Activated CD4-positive, alpha-beta T cell treated with anti-CD3 and anti-CD28 coated beads, Interleukin-2, amount 50 U/mL, for 4 hours (primary cell): Measurements from ENCODE around the gene PRICKLE1.

Experiments
- DNase-seq, 2 experiments: peaks; one replicate each; pipeline ENCODE4 v3.0.0-alpha.2; 2020

Gene PRICKLE1

DNA sequence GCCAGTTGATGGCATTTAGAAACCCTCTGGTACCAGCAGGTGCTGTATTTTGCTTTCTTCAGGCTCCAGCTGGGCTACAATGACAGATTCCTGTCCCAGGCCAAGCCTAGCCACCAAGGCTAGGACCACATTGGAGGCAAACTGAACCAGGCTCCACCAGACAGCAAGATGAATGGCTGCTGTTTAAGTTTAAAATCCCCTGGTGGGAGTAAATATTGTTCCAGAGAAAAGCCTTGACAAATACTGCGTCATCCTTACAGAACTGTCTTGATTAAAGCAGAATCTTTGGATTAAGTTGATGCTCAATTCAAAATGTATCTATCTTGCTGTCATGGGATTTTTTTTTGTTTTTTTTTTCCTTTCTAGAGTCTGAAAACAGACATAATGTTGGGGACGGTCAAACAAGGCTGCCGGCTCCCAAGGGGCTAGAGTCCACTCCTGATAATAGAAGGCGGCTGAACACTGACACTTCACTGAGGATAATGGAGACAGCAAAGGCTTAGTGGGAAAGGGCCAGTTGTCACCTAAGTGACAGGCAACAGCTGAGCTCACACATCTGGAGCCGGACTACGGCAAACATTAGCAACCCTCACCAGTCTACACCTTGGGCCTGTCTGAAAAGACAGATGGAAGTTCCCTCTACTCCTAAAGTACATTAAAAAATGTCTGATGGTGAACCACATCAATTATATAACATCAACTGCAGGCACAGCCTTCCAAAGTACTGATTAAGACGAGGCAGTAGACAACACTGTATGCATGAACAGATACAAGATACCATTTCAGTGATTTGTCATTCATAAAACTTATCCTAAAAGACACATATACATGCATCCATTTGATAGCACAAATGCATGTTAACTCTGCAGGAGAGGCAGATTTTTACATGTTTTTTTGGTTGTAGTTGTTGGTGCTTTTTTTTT is 1.7 kb downstream of the PRICKLE1 start:
- DNase-seq, result no peak

DNA sequence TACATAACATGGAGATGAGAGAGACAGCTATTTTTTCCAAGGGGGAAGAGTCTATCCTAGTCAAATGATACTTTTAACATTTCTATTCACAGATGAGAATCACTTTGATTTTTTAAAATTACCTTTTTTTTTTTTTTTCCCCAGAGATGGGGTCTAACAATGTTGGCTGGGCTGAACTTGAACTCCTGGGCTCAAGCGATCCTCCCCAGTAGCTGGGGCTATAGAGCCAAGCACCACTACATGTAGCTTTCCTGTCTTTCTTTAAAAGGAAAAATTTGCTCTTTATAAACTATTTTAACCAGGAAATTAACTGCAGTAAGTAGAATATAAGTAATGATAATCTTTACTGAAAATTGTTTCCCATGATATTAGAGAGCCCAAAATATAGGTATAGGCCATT is 3.3 kb downstream of the PRICKLE1 start:
- no peak for DNase-seq

DNA sequence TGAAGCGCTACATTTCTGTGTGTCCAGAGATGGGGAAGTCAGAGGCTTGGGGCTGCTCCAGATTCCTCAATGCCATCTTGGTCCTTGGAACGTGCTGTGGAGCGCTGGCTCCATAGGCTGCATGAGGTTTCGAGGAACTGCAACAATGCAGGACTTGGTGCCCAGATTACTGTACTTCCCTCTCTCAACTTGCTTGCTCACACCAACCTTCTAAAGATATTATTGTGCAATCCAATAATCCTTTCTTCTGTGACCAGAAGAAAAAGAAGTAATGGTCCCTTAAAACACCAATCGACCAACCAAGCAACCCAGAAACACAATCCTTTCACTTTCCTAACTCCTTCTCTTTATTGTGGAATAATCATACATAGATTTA is 3.7 kb downstream of the PRICKLE1 start:
- DNase-seq, result no peak

DNA sequence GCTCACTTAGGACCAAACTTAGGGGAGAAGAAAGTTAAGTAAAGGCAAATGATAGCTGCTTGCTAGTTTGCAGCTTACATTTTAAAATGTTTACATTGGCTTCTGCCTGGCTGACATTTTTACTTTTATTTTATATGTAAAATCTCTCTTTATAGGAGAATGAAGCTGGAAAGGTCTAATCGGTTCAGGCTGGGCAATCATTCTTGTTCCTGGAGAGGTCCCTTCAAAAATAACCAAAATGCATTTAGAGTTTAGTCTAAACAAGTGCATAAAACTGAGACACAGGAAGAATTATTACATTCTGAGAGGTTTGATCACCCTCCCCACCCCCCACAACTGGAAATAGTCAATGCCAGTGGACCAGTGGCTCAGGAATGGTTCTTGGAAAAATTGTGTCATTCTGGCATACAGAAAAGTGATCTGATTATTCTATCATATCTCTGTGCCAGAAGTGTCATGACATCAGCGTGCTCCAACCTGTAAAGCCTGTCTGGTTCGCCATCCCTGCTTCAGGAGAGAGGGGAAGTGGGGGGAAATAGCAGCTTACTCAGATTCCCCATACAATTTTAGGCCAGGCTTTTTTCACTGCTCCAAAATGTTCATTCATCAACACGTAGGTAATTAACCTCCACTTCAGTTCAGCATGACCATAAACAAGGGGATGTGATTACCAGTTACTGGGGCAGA is 4.2 kb downstream of the PRICKLE1 start:
- no peak for DNase-seq

DNA sequence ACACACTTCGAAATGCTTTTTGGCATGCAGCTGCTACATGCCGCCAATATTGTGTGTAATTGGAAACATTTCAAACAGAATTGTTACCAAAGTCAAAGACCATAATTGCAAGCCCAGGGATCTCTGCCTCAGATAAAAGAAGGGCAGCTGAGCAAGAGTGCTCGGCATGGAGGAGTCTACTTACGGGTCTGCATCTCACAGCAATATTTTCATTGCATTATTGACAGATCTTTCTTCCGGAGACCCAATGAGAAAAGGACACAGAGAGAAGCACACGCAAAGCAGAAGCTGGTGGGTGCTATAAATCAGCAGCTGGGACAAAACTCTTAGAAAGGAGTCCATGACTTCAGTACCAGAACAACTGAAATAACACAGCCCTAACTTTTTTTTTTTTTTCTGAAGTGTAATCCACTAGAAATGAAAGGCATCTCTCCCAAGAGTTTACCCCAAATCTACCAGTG is 4.9 kb downstream of the PRICKLE1 start:
- DNase-seq, result no peak

DNA sequence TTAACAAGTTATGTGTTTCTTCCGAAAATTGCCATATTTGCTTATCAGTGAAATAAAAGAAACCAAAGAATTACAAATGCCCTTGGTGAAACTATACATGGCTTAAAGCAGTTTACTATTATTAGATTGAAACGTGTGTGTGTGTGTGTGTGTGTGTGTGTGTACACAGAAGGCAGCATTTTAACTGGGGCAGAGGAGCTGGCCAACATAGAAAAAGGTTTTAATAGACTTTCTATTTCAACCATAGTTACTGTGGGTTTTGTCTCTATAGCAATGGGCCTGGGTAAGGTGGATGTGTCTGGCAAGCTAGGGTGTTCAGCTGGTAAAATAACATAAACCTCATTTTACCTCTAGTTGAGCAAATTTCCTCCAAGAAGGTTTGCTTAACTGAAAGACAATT is 6.5 kb downstream of the PRICKLE1 start:
- no peak for DNase-seq

DNA sequence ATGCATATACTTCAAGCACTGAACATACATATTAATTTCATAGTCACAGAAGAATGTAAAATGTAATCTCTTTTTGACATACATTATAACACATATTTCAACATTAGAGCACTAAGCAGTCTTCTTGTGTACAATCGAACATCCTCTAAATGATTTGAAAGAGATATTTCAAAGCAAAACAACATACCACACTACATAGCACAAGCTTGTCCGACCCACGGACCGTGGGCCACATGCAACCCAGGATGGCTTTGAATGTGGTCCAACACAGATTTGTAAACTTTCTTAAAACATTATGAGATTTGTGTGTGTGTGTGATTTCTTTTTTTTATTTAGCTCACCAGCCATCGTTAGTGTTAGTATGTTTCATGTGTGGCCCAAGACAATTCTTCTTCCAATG is 7.0 kb downstream of the PRICKLE1 start:
- DNase-seq, result no peak

DNA sequence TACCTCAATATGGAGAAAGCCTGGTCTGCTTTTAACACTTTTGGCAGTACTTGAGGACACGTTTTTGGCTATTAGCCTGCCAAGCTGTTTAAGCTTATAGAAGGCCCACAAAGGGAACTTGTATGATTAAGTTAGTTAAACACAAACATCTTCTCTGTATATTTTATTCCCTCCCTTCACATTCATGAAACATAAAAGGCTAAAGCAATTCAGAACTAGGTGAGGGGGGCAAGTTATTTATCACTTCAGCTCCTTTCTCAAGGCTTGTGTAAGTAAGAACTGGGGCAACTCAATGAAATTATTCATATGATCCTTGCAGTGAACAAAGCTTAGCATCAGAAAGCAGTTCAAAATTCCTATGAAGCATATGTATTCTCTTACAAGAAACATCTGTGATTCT is 7.5 kb downstream of the PRICKLE1 start:
- no peak for DNase-seq

DNA sequence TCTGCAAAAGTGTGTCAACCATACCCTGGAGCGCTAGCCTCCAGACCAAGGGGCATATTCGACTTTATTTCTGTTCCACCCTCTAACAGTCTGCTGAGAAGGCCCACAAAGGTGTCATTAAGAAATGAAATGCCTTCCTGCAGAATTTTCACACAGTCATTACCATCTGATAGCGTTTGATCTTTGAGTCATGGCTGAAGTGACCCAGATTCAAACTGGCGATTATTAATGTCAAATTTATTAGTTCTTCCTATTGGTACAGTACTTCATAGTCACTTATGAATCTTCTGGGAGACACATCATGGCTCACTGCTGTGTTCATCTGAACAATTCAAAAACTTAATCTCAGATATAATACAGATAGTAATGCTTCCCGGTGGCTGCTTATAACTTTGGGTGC is 13.2 kb downstream of the PRICKLE1 start:
- DNase-seq, result no peak

DNA sequence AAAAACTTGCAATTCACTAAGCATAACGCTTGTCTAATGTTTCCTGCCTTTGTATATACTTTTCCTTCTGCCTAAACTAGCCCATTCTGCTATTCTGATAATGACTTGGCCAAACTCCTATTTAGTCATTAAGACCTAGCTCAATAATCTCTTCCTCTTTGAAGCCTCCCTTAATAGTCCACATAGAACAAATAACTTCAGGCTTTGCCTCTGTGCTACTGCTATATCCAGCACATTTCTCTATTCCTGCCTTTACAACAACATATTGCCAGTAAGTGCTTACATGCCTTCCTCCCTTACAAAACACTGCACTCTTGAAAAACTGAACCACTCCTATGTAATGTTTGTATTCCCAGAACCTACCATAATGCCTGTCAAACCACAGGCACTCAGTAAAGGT is 13.8 kb downstream of the PRICKLE1 start:
- DNase-seq, result no peak

DNA sequence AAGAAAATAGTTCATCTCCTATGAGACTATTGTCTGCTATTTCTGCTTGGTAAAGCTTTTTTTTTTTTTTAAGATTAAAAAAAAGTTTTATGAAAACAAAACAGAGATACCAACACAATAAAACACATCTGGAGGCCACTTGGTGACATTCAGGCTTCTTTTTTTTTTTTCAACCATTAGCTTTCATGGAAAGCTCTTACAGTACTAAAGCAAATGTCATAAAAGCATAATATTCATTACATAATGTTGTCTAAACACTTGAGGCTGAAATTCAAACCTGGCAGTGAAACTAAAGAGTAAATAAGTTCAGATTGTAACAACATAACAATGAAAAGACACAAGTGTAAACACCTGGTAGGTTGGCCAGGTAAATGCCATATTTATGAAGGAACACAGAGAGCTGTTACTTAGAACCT is 14.7 kb downstream of the PRICKLE1 start:
- no peak for DNase-seq

DNA sequence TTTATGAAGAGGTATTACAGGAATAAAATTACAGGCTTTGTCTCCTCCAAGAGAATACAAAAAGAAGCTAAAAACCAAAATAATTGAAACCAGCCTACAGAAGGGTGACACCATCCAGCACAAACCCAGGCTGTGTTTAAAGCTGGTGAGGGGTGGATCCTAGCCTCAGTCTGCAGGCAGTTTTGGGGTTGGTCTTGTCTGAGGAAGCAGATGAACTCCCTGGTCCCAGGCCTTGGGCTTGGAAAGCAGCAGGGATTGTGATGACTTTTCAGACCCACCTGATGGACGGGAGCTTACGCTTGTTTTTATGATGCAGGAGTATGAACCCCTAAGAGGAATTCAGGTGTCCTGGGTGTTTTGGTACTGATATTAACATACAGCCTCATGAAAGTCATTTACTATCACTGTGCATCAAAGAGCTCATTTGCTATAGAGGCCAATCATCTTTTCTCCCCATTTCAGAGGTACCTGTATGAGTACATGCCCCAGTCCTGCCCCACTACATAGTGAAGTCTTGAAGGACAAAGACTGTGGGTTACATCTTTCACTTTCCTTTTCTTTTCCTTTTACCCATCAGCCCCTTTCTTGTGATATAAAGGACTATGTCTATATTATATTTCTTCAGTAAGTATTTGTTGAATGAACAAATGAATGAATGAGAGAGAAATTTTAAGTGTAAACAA is 18.1 kb downstream of the PRICKLE1 start:
- no peak for DNase-seq

DNA sequence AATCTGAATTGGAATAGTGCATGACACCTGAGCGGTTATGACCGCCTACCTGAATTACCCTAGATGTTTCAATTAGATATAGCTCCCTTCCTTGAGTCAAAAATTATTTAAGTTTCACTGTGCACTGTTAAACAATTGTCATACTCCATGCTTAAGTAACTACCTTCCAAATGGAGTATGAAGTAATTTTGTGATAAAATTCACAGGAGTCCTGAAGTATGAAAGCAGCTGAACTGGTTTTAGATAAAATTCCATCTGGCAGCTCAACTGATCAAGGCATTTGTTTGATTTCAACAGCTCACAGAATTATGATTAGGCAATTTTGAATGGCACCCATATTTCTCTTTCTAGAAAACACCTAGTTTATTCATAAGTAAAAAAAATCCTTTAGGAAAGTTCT is 19.5 kb downstream of the PRICKLE1 start:
- no peak for DNase-seq

DNA sequence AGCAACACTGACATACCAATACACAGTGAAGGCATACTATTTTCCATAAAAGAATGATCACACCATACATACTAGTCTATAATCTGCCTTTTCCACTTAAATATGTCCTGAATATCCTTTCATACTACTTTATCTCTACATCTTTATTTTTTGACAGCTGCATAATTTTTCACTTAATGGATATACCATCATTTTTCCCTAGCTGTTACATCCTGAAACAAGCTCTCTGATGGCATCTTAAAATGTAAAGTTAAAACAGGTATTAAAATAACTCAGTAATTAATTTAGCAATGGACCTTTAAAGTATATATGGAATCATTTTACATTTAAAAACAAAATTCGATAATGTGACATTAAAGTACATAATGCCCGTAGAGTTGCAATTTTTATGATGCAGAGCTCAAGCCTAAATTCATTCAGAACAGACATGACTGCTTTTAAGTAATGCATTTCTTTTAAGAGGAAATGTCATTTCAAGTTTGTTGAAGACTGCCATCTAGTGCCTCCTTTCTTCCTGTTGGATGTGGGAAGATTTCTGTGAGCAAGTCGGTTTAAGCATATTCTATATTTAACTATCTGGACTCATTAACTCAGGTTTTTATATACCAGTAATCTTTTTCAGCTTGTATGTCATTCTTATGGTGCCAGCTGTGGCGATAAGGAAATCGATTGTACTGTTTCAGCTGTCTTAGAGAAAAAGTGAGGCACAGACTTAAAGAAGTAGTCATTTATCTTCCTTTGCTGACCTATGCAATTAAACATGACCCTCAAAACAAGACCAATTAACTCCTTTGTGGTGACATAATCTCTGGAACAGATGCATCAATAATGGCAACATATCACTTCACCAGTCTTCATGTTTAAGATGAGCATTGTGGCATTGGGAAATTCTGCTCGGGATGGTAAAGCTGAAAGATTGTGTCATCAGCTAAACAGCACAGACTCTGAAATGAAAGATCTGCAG is 20.3 kb downstream of the PRICKLE1 start:
- no peak for DNase-seq

DNA sequence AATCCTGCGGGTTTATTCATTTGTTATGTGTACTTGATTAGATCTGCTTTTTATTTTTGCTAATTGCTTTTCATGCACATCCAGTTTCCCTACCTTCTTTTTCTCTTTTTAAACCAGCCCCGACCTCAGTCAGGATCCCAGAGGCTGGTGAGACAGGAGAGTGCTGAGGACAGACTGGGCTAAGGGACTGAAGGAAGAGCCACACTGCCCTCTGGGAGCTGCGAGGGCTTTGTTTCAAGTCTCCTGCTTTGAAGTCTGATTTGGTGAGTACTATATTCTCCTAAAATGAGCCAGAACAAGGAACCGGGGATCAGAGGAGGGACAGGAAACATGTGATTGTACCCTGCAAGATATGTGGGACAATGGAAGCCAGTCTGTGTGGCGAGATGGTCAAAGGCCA is 23.9 kb downstream of the PRICKLE1 start:
- DNase-seq, result no peak

DNA sequence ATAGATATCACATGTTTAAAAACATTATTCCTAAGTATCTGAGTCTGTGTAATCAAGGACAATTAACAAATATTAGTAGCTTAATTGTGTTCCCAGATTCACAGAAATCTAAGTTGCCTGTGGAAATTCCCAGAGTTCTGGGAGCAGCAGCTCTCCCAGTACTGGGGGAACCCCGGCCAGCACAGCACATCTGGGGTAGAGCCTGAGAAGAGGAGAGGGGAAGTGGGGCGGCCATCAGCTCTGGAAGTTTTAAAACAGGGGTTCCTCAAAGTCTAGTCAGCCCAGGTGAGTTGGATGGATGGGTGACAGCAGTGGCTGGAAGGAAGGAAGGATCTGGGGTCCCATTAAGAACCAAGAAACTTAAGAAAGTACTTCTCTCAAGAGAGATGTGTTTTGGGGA is 24.6 kb downstream of the PRICKLE1 start:
- DNase-seq, result no peak

DNA sequence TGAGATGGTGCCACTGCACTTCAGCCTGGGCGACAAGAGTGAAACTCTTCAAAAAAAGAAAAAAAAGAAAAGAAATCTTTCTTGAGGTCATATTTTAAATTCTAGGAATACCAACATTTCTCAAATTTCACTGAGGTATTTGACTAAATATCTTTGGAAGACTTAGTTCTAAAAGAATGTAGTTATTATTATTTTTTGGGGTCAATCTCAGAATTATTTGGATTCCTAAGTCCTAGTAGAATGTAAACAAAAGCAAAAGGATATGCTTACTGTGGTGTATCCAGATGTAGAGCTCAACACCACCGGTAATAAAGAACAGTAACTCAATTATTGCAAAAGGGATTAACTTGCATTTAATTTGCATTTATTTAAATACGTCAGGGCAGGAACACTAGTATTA is 25.0 kb downstream of the PRICKLE1 start:
- no peak for DNase-seq

DNA sequence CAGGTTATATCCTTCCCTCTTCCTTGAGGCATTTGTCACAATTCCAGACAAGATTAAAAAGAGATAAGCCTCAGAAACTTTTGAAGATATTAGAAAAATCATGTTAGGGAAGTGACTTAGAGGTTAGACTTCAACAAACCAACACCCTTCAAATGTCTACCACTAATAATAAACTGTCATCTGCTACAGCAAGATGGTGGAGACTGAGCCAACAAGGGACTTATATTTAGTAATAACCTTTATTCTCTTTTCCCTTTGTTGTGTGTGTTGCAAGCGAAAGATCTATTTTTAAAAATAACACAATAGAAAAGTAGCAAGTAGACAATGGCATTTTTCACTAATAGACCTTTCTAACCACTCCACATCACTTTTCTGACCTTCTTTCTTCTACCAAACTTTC is 28.6 kb downstream of the PRICKLE1 start:
- DNase-seq, result no peak

DNA sequence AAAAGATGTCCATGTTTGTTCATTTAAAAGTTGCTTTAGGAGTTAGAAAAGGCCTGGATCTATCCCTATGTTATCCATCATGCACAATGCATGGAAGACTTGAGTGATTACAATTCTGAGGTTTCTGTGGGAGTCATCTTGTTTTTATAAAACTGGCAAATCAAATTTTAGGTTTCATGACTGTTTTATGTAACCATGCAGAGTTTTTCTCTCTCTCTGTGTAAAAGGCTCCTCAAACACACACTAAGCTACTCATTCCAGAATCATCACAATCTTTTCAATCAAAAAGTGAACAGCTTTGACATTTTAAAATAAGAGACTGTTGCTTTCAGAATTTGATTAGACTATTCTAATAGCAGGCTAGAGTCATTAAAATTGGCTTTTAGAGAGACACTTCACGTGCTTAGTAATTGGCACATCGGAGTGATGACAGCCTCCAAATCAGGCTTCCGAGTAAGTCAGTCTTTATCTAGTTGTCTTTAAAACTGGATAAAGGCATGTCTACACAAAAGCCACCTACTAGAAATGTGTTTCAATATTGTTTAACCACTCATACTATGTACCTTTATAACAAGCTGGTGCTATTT is 31.9 kb downstream of the PRICKLE1 start:
- DNase-seq, result no peak

DNA sequence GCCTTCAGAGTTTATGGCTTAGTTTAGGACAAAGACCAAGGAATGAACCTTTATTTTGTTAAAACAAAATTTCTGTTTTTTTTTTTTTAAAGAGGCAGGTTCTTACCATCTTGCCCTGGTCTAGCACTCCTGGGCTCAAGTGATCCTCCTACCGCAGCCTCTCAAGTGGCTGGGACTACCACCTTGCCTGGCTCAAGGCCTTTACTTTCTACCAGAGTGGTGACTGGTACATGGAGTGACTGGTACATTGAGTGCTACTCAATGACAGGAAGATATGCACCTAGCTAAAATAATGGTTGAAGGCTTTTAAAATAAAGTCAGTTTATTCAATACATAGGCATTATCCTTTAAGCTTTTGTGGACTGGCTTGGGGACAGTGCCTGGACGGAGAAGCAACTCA is 32.6 kb downstream of the PRICKLE1 start:
- DNase-seq, result no peak

DNA sequence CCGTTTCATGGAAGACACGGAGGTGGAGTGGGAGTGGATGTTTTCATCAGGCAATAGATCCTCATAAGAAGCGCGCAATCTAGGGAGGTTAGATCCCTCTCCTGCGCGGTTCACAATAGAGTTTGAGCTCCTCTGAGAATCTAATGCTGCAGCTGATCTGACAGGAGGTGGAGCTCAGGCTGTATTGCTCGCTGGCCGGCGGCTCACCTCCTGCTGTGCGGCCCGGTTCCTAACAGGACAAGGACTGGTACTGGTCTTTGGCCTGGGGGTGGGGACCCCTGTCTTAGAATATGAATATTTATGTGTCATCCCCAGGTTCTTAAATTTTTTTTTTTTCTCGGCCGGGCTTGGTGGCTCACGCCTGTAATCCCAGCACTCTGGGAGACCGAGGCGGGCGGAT is 36.7 kb downstream of the PRICKLE1 start:
- no peak for DNase-seq

DNA sequence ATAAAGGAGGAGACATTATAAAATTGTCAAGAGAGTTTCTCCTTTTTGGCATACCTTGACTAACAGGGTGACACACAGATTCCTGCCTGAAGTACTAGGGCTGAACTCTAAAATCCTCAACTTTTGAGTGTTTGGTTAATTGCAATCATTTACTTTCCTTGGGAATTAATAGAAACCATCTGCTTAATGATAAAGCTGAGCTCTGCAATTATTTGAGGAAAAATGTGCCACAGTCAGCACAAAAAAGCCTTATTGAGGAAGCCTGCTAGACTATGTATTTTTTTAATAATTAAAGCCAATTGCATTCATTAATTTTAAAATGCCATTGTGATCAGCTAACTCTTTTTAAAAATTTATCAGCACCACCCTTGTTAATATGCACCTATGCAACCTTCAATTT is 38.7 kb downstream of the PRICKLE1 start:
- DNase-seq, result no peak
